ENCODE data around the gene TRAPPC12.

The TRAPPC12 gene

DNA sequence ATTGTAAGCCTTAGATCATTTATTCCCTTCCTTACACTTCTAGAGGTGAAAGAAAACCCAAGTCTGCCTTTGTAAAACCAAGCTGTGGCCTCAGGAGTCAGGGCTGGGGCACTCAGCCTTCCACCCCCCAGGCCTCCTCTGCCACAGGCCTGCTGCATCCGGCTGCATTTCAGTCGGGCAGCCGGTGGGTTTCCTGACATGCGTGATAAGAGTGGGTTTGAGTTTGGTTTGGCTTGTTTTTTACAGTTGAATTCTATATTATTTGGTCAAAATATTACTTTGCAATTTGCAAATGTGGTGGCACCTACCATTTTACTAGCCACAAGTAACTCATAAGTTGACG is 97.5 kb downstream of the TRAPPC12 start (continued):
- no peak for TF ChIP-seq PPARA (CRISPR knock-in tag; IDR thresholded peaks at IDR 0.05; ENCODE audit: borderline replicate concordance)
- no peak for TF ChIP-seq GLIS3 (CRISPR knock-in tag; IDR thresholded peaks at IDR 0.05)
- TF ChIP-seq ZNF565 (CRISPR knock-in tag; conservative IDR thresholded peaks at IDR 0.05; ENCODE audit: low read depth) = no peak
- no peak for TF ChIP-seq ARNTL (CRISPR knock-in tag; IDR thresholded peaks at IDR 0.05; ENCODE audit: borderline replicate concordance, low read depth)
- TF ChIP-seq ESRRG (CRISPR knock-in tag; IDR thresholded peaks at IDR 0.05) = no peak
- TF ChIP-seq BACH2 (CRISPR knock-in tag; IDR thresholded peaks at IDR 0.05; ENCODE audit: borderline replicate concordance) = no peak
- TF ChIP-seq OSR1 (CRISPR knock-in tag; IDR thresholded peaks at IDR 0.05) = no peak

DNA sequence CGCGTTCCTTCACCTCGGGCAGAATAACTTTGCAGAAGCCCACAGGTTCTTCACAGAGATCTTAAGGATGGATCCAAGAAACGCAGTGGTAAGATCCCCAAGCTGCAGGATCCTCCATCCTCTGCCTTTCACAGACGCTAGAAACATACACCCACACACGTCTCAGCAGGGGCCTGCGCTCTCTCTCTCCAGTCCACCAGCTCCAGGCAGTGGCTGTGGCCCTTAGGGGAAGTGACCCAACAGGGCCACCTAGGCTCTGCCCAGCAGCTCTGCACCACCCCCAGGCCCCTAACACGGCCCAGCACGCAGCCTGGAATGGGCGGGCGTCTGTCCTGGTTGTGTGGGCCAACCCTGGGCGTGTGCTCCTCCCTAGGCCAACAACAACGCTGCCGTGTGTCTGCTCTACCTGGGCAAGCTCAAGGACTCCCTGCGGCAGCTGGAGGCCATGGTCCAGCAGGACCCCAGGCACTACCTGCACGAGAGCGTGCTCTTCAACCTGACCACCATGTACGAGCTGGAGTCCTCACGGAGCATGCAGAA is 99.4 kb downstream of the TRAPPC12 start:
- ATAC-seq = no peak
- no peak for TF ChIP-seq ZFP30 (CRISPR knock-in tag; IDR thresholded peaks at IDR 0.05)
- no peak for TF ChIP-seq ISL1 (CRISPR knock-in tag; IDR thresholded peaks at IDR 0.05)
- no peak for TF ChIP-seq TCF4 (CRISPR knock-in tag; IDR thresholded peaks at IDR 0.05; ENCODE audit: borderline replicate concordance)
- no peak for TF ChIP-seq PATZ1 (CRISPR knock-in tag; IDR thresholded peaks at IDR 0.05; ENCODE audit: borderline replicate concordance)
- TF ChIP-seq RARB (CRISPR knock-in tag; IDR thresholded peaks at IDR 0.05) = no peak
- TF ChIP-seq ZNF8 (CRISPR knock-in tag; IDR thresholded peaks at IDR 0.05) = no peak
- TF ChIP-seq CSDC2 (CRISPR knock-in tag; IDR thresholded peaks at IDR 0.05) = no peak
- TF ChIP-seq PPARA (CRISPR knock-in tag; IDR thresholded peaks at IDR 0.05; ENCODE audit: borderline replicate concordance) = no peak
- TF ChIP-seq ZFP3 (CRISPR knock-in tag; IDR thresholded peaks at IDR 0.05) = no peak
- TF ChIP-seq CREB5 (CRISPR knock-in tag; IDR thresholded peaks at IDR 0.05; ENCODE audit: low read depth) = no peak
- TF ChIP-seq TSHZ2 (CRISPR knock-in tag; IDR thresholded peaks at IDR 0.05) = no peak
- no peak for TF ChIP-seq ZNF70 (CRISPR knock-in tag; IDR thresholded peaks at IDR 0.05)
- no peak for TF ChIP-seq CSRNP3 (CRISPR knock-in tag; IDR thresholded peaks at IDR 0.05)

GRCh38 chr2:3479430-3480320 is 100.2 kb downstream of the TRAPPC12 start:
- ATAC-seq = no peak
- no peak for TF ChIP-seq ZNF565 (CRISPR knock-in tag; conservative IDR thresholded peaks at IDR 0.05; ENCODE audit: low read depth)
- TF ChIP-seq ARNTL (CRISPR knock-in tag; IDR thresholded peaks at IDR 0.05; ENCODE audit: borderline replicate concordance, low read depth) = no peak
- TF ChIP-seq ZFP3 (CRISPR knock-in tag; IDR thresholded peaks at IDR 0.05) = no peak

DNA sequence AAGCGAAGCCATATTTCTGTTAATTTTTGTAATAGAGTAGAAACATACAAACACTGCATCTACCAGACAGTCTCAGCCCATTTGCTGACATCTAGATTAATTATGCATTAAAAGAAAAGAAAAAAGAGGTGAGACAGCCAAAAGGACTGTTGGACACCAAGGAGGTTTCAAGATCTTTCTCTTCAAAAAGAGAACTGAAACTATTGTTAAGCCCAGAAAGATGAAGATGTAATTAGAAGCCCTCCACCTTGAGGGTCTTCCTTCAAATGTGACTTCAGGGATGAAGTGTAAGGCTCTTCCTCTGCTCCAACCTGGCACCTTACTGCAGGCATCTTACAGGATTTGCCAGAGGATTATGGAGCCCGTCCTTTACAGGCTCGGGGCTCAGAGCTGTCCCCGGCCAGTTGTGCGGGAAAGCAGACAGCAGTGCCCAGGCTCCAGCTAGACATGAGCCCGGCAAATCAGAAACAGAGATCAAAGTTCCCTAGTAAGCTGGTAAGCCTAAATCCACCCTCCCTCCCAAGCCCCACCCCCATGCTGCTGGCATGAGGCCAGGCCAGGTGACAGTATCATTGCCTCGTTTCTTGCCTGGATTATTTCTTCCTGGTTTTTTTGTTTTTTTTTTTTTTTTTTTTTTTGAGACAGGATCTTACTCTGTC is 101.0 kb downstream of the TRAPPC12 start:
- no peak for ATAC-seq
- TF ChIP-seq RARB (CRISPR knock-in tag; IDR thresholded peaks at IDR 0.05) (no peak), ZFP3 (CRISPR knock-in tag; IDR thresholded peaks at IDR 0.05) (no peak), GLIS3 (CRISPR knock-in tag; IDR thresholded peaks at IDR 0.05) (no peak), CSDC2 (CRISPR knock-in tag; IDR thresholded peaks at IDR 0.05) (no peak), CREB5 (CRISPR knock-in tag; IDR thresholded peaks at IDR 0.05; ENCODE audit: low read depth) (no peak), PATZ1 (CRISPR knock-in tag; IDR thresholded peaks at IDR 0.05; ENCODE audit: borderline replicate concordance) (no peak), SNAI2 (CRISPR knock-in tag; IDR thresholded peaks at IDR 0.05) (no peak), ZNF565 (CRISPR knock-in tag; conservative IDR thresholded peaks at IDR 0.05; ENCODE audit: low read depth) (no peak), ARNTL (CRISPR knock-in tag; IDR thresholded peaks at IDR 0.05; ENCODE audit: borderline replicate concordance, low read depth) (no peak), ISL1 (CRISPR knock-in tag; IDR thresholded peaks at IDR 0.05) (no peak), ESRRG (CRISPR knock-in tag; IDR thresholded peaks at IDR 0.05) (no peak), OSR1 (CRISPR knock-in tag; IDR thresholded peaks at IDR 0.05) (no peak), CSRNP3 (CRISPR knock-in tag; IDR thresholded peaks at IDR 0.05) (no peak)

Measured in SK-N-SH treated with all-trans-retinoic acid at 6 μM for 48 hours (cell line).